Measurements from ENCODE around the gene SP2.
"Not testable (repeated sequence)": the region's sequence is repeated elsewhere in the genome, so short reads cannot be mapped to it uniquely, and the experiment has no call there.

DNA sequence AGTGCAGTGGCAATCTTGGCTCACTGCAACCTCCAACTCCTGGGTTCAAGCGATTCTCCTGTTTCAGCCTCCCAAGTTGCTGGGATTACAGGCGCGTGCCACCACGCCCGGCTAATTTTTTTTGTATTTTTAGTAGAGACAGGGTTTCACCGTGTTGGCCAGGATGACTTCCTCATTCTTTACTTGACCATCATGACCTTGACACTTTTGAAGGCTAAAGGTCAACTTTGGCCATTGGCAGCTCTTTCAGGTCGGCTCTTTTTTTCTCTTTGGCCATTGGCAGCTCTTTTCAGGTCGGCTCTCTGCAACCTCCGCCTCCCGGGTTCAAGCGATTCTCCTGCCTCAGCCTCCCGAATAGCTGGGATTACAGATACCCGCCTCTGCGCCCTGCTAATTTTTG lies 23.9 kb downstream of the SP2 start:
- TF ChIP-seq, protein P1, sequence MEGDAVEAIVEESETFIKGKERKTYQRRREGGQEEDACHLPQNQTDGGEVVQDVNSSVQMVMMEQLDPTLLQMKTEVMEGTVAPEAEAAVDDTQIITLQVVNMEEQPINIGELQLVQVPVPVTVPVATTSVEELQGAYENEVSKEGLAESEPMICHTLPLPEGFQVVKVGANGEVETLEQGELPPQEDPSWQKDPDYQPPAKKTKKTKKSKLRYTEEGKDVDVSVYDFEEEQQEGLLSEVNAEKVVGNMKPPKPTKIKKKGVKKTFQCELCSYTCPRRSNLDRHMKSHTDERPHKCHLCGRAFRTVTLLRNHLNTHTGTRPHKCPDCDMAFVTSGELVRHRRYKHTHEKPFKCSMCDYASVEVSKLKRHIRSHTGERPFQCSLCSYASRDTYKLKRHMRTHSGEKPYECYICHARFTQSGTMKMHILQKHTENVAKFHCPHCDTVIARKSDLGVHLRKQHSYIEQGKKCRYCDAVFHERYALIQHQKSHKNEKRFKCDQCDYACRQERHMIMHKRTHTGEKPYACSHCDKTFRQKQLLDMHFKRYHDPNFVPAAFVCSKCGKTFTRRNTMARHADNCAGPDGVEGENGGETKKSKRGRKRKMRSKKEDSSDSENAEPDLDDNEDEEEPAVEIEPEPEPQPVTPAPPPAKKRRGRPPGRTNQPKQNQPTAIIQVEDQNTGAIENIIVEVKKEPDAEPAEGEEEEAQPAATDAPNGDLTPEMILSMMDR (IDR thresholded peaks at IDR 0.05), result not testable (repeated sequence)
- TF ChIP-seq POLR2A (IDR thresholded peaks at IDR 0.05), result not testable (repeated sequence)
